ENCODE results near the gene ZNF502. TPM values are rescaled to one million over a fixed set of nuclear protein-coding genes. Genes with fewer than 3 reads are reported as not detected.
"Not testable (repeated sequence)": the region's sequence is repeated elsewhere in the genome, so short reads cannot be mapped to it uniquely, and the experiment has no call there.

Gene ZNF502
- total RNA-seq (2014; rRNA removed; shearing (Covaris generic)), result 0.41 and 1.4 TPM in 2 replicates

- in situ Hi-C loops (cut with HindIII; ENCODE audit: low sequenced_read_pairs), result no loop called here
- DNase-seq (ENCODE audit: low spot score), result peak; percentile 91
Observed at GRCh38 chr3:44712455-44713075, at the start of gene ZNF502. TSS of gene ZNF502 (plus strand) at chr3:44712660. CDS start at chr3:44720262, 7,602 bp downstream.

GRCh38 chr3:44665173-44665572 is 47.3 kb upstream of the ZNF502 start:
- no peak for DNase-seq (ENCODE audit: low spot score)
- in situ Hi-C loops (cut with HindIII; ENCODE audit: low sequenced_read_pairs), result no loop called here

DNA sequence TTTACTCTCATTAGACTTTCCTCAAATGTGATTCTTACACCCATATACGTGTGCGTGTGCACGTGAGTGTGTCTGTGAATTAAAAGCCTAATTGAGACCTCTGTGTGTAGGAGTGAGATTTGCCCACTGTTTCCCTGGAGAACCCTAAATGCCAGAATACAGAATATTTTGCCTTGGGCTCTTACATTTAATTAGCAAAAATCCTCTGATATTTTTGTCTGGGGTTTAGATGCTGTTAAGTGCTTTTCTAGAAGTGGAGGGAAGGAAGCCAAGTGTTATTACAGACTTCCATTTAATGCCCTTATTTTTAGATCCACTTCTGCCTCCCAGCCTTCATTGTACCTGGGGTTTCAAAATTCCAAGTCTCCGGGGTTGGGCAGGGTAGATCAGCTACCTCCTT is 46.1 kb upstream of the ZNF502 start:
- in situ Hi-C loops (cut with HindIII; ENCODE audit: low sequenced_read_pairs), result no loop called here
- no peak for DNase-seq (ENCODE audit: low spot score)

- in situ Hi-C loops (cut with HindIII; ENCODE audit: low sequenced_read_pairs), result no loop called here
Observed at GRCh38 chr3:44669760-44670159, 42.7 kb upstream of the ZNF502 start.

DNA sequence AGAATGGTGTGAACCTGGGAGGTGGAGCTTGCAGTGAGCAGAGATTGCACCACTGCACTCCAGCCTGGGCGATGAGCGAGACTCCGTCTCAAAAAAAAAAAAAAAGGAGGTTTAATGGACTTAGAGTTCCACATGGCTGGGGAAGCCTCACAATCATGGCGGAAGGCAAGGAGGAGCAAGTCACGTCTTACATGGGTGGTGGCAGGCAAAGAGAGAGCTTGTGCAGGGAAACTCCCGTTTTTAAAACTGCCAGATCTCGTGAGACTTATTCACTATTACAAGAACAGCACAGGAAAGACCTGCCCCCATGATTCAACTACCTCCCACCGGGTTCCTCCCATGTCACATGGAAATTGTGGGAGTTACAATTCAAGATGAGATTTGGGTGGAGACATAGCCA is 39.0 kb upstream of the ZNF502 start:
- in situ Hi-C loops (cut with HindIII; ENCODE audit: low sequenced_read_pairs); DNase-seq (ENCODE audit: low spot score): not testable (repeated sequence)

More at GRCh38 chr3:44669760-44670159, 42.7 kb upstream of the ZNF502 start:
- no peak for DNase-seq (ENCODE audit: low spot score)

GRCh38 chr3:44674211-44674610 is 38.2 kb upstream of the ZNF502 start:
- in situ Hi-C loops (cut with HindIII; ENCODE audit: low sequenced_read_pairs), result no loop called here
- DNase-seq (ENCODE audit: low spot score), result no peak

- in situ Hi-C loops (cut with HindIII; ENCODE audit: low sequenced_read_pairs), result no loop called here
- no peak for DNase-seq (ENCODE audit: low spot score)
Observed at GRCh38 chr3:44678480-44679116, 33.9 kb upstream of the ZNF502 start.

DNA sequence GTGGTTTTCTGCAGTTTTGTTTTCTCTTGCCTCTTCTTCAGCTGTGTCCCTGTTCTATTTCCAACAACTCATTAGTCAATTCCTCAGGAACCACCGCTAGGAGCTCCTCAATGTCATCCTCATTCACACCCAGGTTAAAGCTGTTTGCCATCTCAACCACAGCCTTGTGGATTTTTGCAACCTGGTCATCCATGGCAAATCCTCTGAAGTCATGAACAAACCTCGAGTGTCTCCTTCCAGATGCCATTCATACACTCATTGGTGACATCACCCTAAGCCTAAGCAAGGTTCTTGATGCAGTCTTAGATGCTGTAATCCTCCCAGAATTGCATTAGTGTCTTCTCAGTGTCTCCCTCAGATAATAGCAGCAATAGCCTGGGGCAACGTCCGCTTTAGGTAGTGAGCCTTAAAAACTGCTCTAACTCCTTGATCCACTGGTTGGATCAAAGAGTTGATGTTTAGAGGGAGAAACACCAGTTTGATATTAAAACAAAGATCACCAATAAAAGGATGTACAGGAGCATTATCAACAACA is 31.5 kb upstream of the ZNF502 start:
- in situ Hi-C loops (cut with HindIII; ENCODE audit: low sequenced_read_pairs), result no loop called here
- DNase-seq (ENCODE audit: low spot score), result no peak

GRCh38 chr3:44682182-44682896 is 30.1 kb upstream of the ZNF502 start:
- in situ Hi-C loops (cut with HindIII; ENCODE audit: low sequenced_read_pairs), result no loop called here
- no peak for DNase-seq (ENCODE audit: low spot score)

- in situ Hi-C loops (cut with HindIII; ENCODE audit: low sequenced_read_pairs), result no loop called here
- DNase-seq (ENCODE audit: low spot score), result peak; percentile 91
Observed at GRCh38 chr3:44685128-44685800, 27.2 kb upstream of the ZNF502 start.

GRCh38 chr3:44687898-44688297 is 24.6 kb upstream of the ZNF502 start:
- no peak for DNase-seq (ENCODE audit: low spot score)
- in situ Hi-C loops (cut with HindIII; ENCODE audit: low sequenced_read_pairs), result no loop called here

DNA sequence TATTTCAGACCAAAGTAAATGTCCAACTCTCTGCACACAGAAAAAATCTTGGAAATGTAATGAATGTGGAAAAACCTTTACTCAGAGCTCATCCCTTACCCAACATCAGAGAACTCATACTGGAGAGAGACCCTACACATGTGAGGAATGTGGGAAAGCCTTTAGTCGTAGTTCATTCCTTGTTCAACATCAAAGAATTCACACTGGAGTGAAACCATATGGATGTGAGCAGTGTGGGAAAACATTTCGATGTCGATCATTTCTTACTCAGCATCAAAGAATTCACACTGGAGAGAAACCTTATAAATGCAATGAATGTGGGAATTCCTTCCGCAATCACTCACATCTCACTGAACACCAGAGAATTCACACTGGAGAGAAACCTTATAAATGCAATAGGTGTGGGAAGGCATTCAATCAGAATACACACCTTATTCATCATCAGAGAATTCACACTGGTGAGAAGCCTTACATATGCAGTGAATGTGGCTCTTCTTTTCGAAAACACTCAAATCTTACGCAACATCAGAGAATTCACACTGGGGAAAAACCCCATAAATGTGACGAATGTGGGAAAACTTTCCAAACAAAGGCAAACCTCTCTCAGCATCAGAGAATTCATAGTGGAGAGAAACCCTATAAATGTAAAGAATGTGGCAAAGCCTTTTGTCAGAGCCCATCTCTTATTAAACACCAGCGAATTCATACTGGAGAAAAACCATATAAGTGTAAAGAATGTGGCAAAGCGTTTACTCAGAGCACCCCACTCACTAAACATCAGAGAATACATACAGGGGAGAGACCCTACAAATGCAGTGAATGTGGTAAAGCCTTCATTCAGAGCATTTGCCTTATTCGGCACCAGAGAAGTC is 9.0 kb downstream of the ZNF502 start:
- DNase-seq (ENCODE audit: low spot score), result no peak

GRCh38 chr3:44722103-44722401 is 9.6 kb downstream of the ZNF502 start:
- DNase-seq (ENCODE audit: low spot score), result no peak
- in situ Hi-C loops (cut with HindIII; ENCODE audit: low sequenced_read_pairs), result no loop called here

More for the DNA sequence above, 9.0 kb downstream of the ZNF502 start:
- in situ Hi-C loops (cut with HindIII; ENCODE audit: low sequenced_read_pairs), result no loop called here

DNA sequence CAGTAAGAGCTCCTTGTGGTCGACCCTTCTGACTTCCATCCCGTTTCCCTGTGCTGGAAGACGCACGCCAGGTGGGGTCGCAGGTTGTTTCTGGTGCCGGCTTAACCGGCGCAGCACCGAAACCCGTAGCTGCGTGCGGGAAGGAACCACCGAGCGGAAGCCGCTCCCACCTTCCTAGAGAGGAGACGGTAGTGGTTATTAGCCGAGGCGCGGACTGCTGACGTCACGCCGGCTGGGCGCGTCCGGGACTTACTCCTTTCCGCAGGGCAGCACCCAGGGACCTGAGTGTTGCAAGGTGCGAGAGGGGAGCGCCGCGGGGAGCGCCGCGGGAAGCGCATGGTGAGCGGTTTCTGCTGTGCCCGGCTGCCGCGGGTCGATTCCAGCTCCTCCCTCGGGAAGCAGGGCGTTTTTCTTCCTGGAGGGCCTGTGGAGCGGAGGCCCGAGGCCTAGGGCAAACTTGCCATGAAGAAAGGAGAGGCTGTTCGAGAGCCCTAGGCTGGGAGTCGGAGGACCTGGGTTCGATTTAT is 17.0 kb downstream of the ZNF502 start, which contains the start of gene ZNF501:
TSS of gene ZNF501 (plus strand) at position 252 of the 527 bp plus-strand sequence. CDS start 4,787 bp downstream, outside the sequence.
- DNase-seq (ENCODE audit: low spot score), result peak; percentile 89
- in situ Hi-C loops (cut with HindIII; ENCODE audit: low sequenced_read_pairs), result no loop called here

DNA sequence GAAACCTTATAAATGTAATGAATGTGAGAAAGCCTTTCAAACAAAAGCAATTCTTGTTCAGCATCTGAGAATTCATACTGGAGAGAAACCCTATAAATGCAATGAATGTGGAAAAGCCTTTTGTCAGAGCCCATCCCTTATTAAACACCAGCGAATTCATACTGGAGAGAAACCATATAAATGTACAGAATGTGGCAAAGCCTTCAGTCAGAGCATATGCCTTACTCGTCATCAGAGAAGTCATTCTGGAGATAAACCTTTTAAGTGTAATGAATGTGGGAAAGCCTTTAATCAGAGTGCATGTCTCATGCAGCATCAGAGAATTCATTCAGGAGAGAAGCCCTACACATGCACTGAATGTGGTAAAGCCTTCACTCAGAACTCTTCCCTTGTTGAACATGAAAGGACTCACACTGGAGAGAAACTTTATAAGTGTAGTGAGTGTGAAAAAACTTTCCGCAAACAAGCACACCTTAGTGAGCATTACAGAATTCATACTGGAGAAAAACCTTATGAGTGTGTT is 22.2 kb downstream of the ZNF502 start:
- DNase-seq (ENCODE audit: low spot score), result no peak
- in situ Hi-C loops (cut with HindIII; ENCODE audit: low sequenced_read_pairs), result no loop called here

DNA sequence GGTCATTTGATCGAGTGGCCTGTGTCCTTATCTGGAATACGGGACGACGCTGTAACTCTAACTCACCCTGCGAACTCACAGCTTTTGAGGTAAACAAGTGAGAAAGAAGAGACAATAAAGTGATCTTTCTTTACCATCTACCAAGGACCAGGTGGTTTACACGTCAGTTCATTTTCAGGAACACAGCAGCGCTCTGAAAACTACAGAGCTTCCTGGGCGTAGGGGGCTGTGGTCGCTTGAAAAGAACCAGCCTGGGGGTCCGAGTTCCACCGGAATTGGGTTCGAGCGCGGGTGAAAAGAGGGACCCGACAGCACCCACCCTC is 48.6 kb downstream of the ZNF502 start:
- in situ Hi-C loops (cut with HindIII; ENCODE audit: low sequenced_read_pairs), result no loop called here
- no peak for DNase-seq (ENCODE audit: low spot score)

DNA sequence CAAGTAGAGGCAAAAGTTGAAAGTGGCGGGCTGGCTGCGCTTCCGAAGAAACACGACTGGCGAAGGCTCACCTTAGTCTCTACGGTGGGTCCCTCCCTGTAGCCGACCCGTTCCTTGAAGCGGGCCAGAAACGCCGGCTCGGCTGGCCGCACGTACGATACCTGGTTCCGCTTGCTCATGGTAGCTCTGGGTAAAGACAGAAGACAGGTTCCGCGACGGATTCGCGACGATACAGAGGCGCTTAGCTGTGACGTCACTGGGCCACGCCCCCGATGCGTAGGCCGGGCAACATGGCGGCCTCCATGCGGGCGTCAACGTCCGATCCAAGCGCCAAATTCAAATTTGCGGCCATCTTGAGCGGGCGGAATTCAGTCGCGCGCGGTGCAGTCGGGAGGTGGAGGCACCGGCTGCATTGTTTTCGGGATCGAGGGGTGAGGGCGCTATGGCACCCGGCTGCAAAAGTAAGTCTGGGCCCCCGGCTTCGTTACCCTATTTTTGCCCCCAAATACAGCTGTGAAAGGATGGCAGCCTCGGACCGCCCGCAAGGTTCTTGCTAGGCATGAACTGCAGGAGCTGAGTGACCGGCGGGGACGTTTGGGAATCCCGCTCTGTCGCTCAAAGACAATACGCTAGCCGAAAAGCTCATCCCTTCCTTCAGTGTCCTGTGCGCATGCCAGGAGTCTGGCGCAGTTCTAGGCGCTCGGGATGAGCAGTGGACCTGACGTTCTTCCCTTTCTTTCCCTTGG is 49.1 kb downstream of the ZNF502 start, which contains the start of the genes KIAA1143 and KIF15:
TSS of gene KIAA1143 (minus strand) at position 196 of the 746 bp plus-strand sequence. CDS start at position 179, 17 bp downstream.
TSS of gene KIF15 (plus strand) at position 371 of the 746 bp plus-strand sequence. CDS start at position 443, 72 bp downstream.
- in situ Hi-C loops (cut with HindIII; ENCODE audit: low sequenced_read_pairs), result no loop called here
- peak; percentile 96 for DNase-seq (ENCODE audit: low spot score)

Data from G401 (cell line).